ENCODE data around the gene KARS1. TPM values are rescaled to one million over a fixed set of nuclear protein-coding genes. Genes with fewer than 3 reads are reported as not detected.

The KARS1 gene
- total and polyA plus RNA-seq, 4 donors = 74.8 to 107 (median 99.9) TPM

GRCh38 chr16:75584108-75584507 lies 63.4 kb downstream of the KARS1 start:
- H3K4me1 ChIP-seq (ENCODE audit: control insufficient read depth in 5 of 5, insufficient read depth in 5 of 5, low read length in 5 of 5) = peaks cover 0 to 2% (median 0%) of the 10 kb centered on the region in 5 donors
- no peak overlapping the region for H3K9ac ChIP-seq (ENCODE audit: insufficient read depth in 1 of 2, low read length in 2 of 2)
- TF ChIP-seq, protein P1, sequence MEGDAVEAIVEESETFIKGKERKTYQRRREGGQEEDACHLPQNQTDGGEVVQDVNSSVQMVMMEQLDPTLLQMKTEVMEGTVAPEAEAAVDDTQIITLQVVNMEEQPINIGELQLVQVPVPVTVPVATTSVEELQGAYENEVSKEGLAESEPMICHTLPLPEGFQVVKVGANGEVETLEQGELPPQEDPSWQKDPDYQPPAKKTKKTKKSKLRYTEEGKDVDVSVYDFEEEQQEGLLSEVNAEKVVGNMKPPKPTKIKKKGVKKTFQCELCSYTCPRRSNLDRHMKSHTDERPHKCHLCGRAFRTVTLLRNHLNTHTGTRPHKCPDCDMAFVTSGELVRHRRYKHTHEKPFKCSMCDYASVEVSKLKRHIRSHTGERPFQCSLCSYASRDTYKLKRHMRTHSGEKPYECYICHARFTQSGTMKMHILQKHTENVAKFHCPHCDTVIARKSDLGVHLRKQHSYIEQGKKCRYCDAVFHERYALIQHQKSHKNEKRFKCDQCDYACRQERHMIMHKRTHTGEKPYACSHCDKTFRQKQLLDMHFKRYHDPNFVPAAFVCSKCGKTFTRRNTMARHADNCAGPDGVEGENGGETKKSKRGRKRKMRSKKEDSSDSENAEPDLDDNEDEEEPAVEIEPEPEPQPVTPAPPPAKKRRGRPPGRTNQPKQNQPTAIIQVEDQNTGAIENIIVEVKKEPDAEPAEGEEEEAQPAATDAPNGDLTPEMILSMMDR (IDR thresholded peaks at IDR 0.05; ENCODE audit: control extremely low read depth, extremely low read depth) = no peak
- H3K36me3 ChIP-seq (ENCODE audit: control insufficient read depth in 4 of 4, insufficient read depth in 4 of 4, low read length in 4 of 4) = peaks cover 4 to 10% (median 6%) of the 10 kb centered on the region in 4 donors
- DNase-seq (no peak), ATAC-seq (ENCODE audit: insufficient read depth, low FRiP score) (no peak)
- WGBS, 2 donors = 74 to 86% methylated on average over 3 of the region's 3 CpGs
- no peak overlapping the region for H3K27ac ChIP-seq (ENCODE audit: low read depth in 1 of 2, low read length in 1 of 2)
- no peak overlapping the region for H3K4me3 ChIP-seq
- H3K27me3 ChIP-seq (ENCODE audit: control insufficient read depth in 3 of 3, insufficient read depth in 3 of 3, low read length in 2 of 3) = no peaks in the 10 kb centered on the region
- no peaks in the 10 kb centered on the region for H3K9me3 ChIP-seq (ENCODE audit: control insufficient read depth in 4 of 4, insufficient read depth in 3 of 4, low read length in 3 of 4)

GRCh38 chr16:75579281-75579834 lies 68.1 kb downstream of the KARS1 start:
- peaks cover 0 to 7% (median 0%) of the 10 kb centered on the region in 5 donors for H3K4me1 ChIP-seq (ENCODE audit: control insufficient read depth in 5 of 5, insufficient read depth in 5 of 5, low read length in 5 of 5)
- no peaks in the 10 kb centered on the region for H3K9me3 ChIP-seq (ENCODE audit: control insufficient read depth in 4 of 4, insufficient read depth in 3 of 4, low read length in 3 of 4)
- H3K27me3 ChIP-seq (ENCODE audit: control insufficient read depth in 3 of 3, insufficient read depth in 3 of 3, low read length in 2 of 3) = no peaks in the 10 kb centered on the region
- H3K27ac ChIP-seq (ENCODE audit: low read depth in 1 of 2, low read length in 1 of 2) = no peak overlapping the region
- TF ChIP-seq, protein P1 (IDR thresholded peaks at IDR 0.05; ENCODE audit: control extremely low read depth, extremely low read depth) = no peak
- peaks cover 11 to 33% (median 24%) of the 10 kb centered on the region in 4 donors for H3K36me3 ChIP-seq (ENCODE audit: control insufficient read depth in 4 of 4, insufficient read depth in 4 of 4, low read length in 4 of 4)
- no peak overlapping the region for H3K4me3 ChIP-seq
- no peak overlapping the region for H3K9ac ChIP-seq (ENCODE audit: insufficient read depth in 1 of 2, low read length in 2 of 2)
- DNase-seq (no peak), ATAC-seq (ENCODE audit: insufficient read depth, low FRiP score) (no peak)
- 60 to 74% methylated on average over 7 of the region's 7 CpGs for WGBS, 2 donors

DNA sequence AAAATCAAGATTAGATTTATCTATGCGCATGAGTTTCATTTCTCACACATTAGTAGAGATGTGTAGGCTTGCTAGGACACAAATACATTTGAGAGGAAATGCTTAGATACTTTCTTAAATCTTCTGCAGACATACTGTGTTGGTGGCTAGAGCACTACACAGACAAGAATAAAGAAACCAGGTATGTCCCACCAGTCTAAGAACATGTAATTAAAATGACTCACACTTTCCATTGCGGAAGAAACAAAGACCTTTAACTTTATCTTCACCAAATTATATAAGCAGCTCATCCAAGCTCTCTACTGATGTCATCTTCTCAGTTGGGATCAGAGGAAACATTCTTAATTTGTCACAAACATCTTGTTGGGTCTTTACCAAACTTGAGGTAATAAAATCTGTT lies 68.7 kb downstream of the KARS1 start:
- H3K9ac ChIP-seq (ENCODE audit: insufficient read depth in 1 of 2, low read length in 2 of 2) = no peak overlapping the region
- no peak for ATAC-seq (ENCODE audit: insufficient read depth, low FRiP score)
- H3K36me3 ChIP-seq (ENCODE audit: control insufficient read depth in 4 of 4, insufficient read depth in 4 of 4, low read length in 4 of 4) = peaks cover 14 to 36% (median 29%) of the 10 kb centered on the region in 4 donors

More for the DNA sequence above, 68.7 kb downstream of the KARS1 start:
- no peak overlapping the region for H3K27ac ChIP-seq (ENCODE audit: low read depth in 1 of 2, low read length in 1 of 2)
- no peak overlapping the region for H3K4me3 ChIP-seq
- no peaks in the 10 kb centered on the region for H3K9me3 ChIP-seq (ENCODE audit: control insufficient read depth in 4 of 4, insufficient read depth in 3 of 4, low read length in 3 of 4)
- WGBS, 2 donors = 92 to 97% methylated on average over 2 of the region's 2 CpGs
- TF ChIP-seq, protein P1 (IDR thresholded peaks at IDR 0.05; ENCODE audit: control extremely low read depth, extremely low read depth) = no peak
- no peak for DNase-seq
- H3K27me3 ChIP-seq (ENCODE audit: control insufficient read depth in 3 of 3, insufficient read depth in 3 of 3, low read length in 2 of 3) = no peaks in the 10 kb centered on the region
- H3K4me1 ChIP-seq (ENCODE audit: control insufficient read depth in 5 of 5, insufficient read depth in 5 of 5, low read length in 5 of 5) = peaks cover 0 to 7% (median 0%) of the 10 kb centered on the region in 5 donors

Data from lung (tissue), 12 donors.